ENCODE data around the gene TLR6. TPM values are rescaled to one million over a fixed set of nuclear protein-coding genes. Genes with fewer than 3 reads are reported as not detected.

TLR6 gene
- 8.3 TPM for total RNA-seq

- no peaks in the 10 kb centered on the region for H3K27me3 ChIP-seq
- DNase-seq (ENCODE audit: extremely low spot score in 2 of 2), result no peak
- no peaks in the 10 kb centered on the region for H3K9me3 ChIP-seq
- intact Hi-C loops (cut with DNase I), result no loop called here
- no peaks in the 10 kb centered on the region for H3K36me3 ChIP-seq
- H3K4me1 ChIP-seq, result no peaks in the 10 kb centered on the region
- H3K4me3 ChIP-seq, result peak within 1 kb of the TSS; percentile 26 to 40
- H3K27ac ChIP-seq, result peak within 1 kb of the TSS; percentile 60
- TF ChIP-seq CTCF (IDR thresholded peaks at IDR 0.05) (peak; percentile 46 to 81 (median 69)), POLR2AphosphoS5 (IDR thresholded peaks at IDR 0.05; ENCODE audit: insufficient read depth in 1 of 2, low read depth in 1 of 2) (peak in 1 of 2 donors; percentile 69), POLR2A (IDR thresholded peaks at IDR 0.05) (no peak)
Measured at GRCh38 chr4:38856524-38857337, at the start of gene TLR6. Gene TLR6 (minus strand): TSS chr4:38856817. CDS start chr4:38829473, 27,344 bp downstream.

- Histone ChIP-seq H3K36me3 (peaks cover 0 to 45% of the 10 kb centered on the region in 2 donors), H3K27ac (no peak overlapping the region), H3K4me1 (no peaks in the 10 kb centered on the region), H3K9me3 (no peaks in the 10 kb centered on the region), H3K4me3 (no peak overlapping the region), H3K27me3 (no peaks in the 10 kb centered on the region)
- intact Hi-C loops (cut with DNase I), result no loop called here
- no peak for DNase-seq (ENCODE audit: extremely low spot score in 2 of 2)
- TF ChIP-seq POLR2AphosphoS5 (IDR thresholded peaks at IDR 0.05; ENCODE audit: insufficient read depth in 1 of 2, low read depth in 1 of 2) (no peak), CTCF (IDR thresholded peaks at IDR 0.05) (no peak), POLR2A (IDR thresholded peaks at IDR 0.05) (no peak)
Measured at GRCh38 chr4:38905652-38906385, 49.2 kb upstream of the TLR6 start.

- intact Hi-C loops (cut with DNase I), result loop anchor here (5.0 kb wide), 1 partner anchor 233 kb away; no protein-coding TSS in a partner anchor
- no peak for TF ChIP-seq POLR2AphosphoS5 (IDR thresholded peaks at IDR 0.05; ENCODE audit: insufficient read depth in 1 of 2, low read depth in 1 of 2)
- TF ChIP-seq CTCF (IDR thresholded peaks at IDR 0.05), result no peak
- no peak for TF ChIP-seq POLR2A (IDR thresholded peaks at IDR 0.05)
- Histone ChIP-seq H3K4me1 (no peaks in the 10 kb centered on the region), H3K27ac (no peak overlapping the region), H3K36me3 (peaks cover 0 to 35% of the 10 kb centered on the region in 2 donors), H3K4me3 (no peak overlapping the region), H3K27me3 (no peaks in the 10 kb centered on the region), H3K9me3 (no peaks in the 10 kb centered on the region)
- no peak for DNase-seq (ENCODE audit: extremely low spot score in 2 of 2)
Measured at GRCh38 chr4:38904682-38905081, 48.1 kb upstream of the TLR6 start.

GRCh38 chr4:38904090-38904666 is 47.6 kb upstream of the TLR6 start:
- H3K4me3 ChIP-seq, result no peak overlapping the region
- TF ChIP-seq POLR2AphosphoS5 (IDR thresholded peaks at IDR 0.05; ENCODE audit: insufficient read depth in 1 of 2, low read depth in 1 of 2) (no peak), POLR2A (IDR thresholded peaks at IDR 0.05) (no peak), CTCF (IDR thresholded peaks at IDR 0.05) (no peak)
- peaks cover 0 to 30% of the 10 kb centered on the region in 2 donors for H3K36me3 ChIP-seq
- intact Hi-C loops (cut with DNase I), result loop anchor here (5.0 kb wide), 1 partner anchor 233 kb away; no protein-coding TSS in a partner anchor
- DNase-seq (ENCODE audit: extremely low spot score in 2 of 2), result no peak
- no peaks in the 10 kb centered on the region for H3K4me1 ChIP-seq
- H3K27ac ChIP-seq, result no peak overlapping the region
- no peaks in the 10 kb centered on the region for H3K9me3 ChIP-seq
- no peaks in the 10 kb centered on the region for H3K27me3 ChIP-seq
